WERI-Rb-1 (cell line): Measurements from ENCODE around the gene WDR48.

Experiments
- DNase-seq: peaks from one replicate; pipeline ENCODE4 v3.0.0-alpha.2; 2020
- H3K27ac ChIP-seq: fragments of 250-450 bp; sonication (Bioruptor Pico); 2 replicates; pipeline ENCODE4 v1.5.1; 2020; ENCODE audit warnings: mild to moderate bottlenecking, moderate library complexity
- H3K27me3 ChIP-seq: fragments of 250-450 bp; sonication (Bioruptor Pico); 2 replicates; pipeline ENCODE4 v1.5.1; 2021; ENCODE audit warnings: mild to moderate bottlenecking, low read depth, moderate library complexity; ENCODE audit not compliant: insufficient read depth, severe bottlenecking
- H3K36me3 ChIP-seq: fragments of 250-450 bp; sonication (Bioruptor Pico); 2 replicates; pipeline ENCODE4 v1.5.1; 2020; ENCODE audit warnings: mild to moderate bottlenecking, moderate library complexity
- H3K4me3 ChIP-seq: 2 replicates; pipeline ENCODE4 v1.5.1; 2011; ENCODE audit warnings: low read depth, mild to moderate bottlenecking, control low read depth, low read length
- H3K9me3 ChIP-seq: fragments of 250-450 bp; sonication (Bioruptor Pico); 2 replicates; pipeline ENCODE4 v1.5.1; 2021; ENCODE audit warnings: mild to moderate bottlenecking, moderate library complexity; ENCODE audit not compliant: severe bottlenecking
- TF ChIP-seq, protein P1 (sequence below): IDR thresholded peaks from 2 replicates; pipeline ENCODE4 v1.5.1; 2011; ENCODE audit warnings: low read depth, mild to moderate bottlenecking, control low read depth, inconsistent platforms, low read length

WDR48 gene

DNA sequence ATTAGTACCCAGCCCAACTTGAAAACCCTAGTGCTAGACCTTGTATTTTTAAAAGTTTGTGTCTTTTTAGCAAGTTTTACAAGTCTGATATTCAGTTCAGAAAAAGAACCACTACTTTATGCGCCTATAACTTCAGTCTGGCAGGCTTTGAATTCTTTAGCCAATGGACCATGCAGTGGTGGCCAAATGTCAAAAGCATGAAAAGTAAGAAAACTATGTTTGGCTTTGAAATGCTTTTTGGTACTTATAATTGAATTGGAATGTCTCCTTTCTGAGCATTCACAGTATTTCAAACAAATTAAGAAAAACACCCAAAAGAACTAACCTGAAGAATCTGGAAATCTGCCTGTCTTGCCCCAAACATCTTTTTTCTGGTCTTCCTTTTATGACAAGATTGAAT is 12.8 kb downstream of the WDR48 start:
- H3K9me3 ChIP-seq = no peaks in the 10 kb centered on the region
- H3K36me3 ChIP-seq = peaks cover 27% of the 10 kb centered on the region
- no peak for DNase-seq
- H3K27me3 ChIP-seq = no peaks in the 10 kb centered on the region
- TF ChIP-seq, protein P1, sequence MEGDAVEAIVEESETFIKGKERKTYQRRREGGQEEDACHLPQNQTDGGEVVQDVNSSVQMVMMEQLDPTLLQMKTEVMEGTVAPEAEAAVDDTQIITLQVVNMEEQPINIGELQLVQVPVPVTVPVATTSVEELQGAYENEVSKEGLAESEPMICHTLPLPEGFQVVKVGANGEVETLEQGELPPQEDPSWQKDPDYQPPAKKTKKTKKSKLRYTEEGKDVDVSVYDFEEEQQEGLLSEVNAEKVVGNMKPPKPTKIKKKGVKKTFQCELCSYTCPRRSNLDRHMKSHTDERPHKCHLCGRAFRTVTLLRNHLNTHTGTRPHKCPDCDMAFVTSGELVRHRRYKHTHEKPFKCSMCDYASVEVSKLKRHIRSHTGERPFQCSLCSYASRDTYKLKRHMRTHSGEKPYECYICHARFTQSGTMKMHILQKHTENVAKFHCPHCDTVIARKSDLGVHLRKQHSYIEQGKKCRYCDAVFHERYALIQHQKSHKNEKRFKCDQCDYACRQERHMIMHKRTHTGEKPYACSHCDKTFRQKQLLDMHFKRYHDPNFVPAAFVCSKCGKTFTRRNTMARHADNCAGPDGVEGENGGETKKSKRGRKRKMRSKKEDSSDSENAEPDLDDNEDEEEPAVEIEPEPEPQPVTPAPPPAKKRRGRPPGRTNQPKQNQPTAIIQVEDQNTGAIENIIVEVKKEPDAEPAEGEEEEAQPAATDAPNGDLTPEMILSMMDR = no peak
- no peak overlapping the region for H3K27ac ChIP-seq
- H3K4me3 ChIP-seq = no peak overlapping the region

DNA sequence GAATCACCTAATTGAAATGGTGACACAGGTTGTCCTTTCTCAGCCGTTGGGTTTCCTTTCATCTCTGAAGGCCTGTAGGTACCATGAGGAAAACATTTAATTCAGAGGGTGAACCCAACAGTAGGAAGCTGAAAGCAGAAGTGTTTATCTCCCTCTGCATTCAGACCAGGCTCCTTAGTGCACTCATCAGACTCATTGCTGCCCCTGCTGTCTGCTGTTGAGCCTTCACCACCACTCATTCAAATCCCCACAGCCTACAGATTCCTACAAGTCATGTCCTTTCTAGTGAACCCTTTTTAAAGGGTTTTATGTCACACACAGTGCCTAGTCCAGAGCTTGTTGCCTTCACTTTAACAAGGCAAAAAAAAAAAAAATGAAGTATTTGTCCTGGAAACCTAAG is 13.4 kb downstream of the WDR48 start:
- Histone ChIP-seq H3K27me3 (no peaks in the 10 kb centered on the region), H3K4me3 (no peak overlapping the region), H3K9me3 (no peaks in the 10 kb centered on the region), H3K36me3 (peaks cover 31% of the 10 kb centered on the region), H3K27ac (no peak overlapping the region)
- DNase-seq = peak; percentile 27
- TF ChIP-seq, protein P1 = peak; percentile 66

DNA sequence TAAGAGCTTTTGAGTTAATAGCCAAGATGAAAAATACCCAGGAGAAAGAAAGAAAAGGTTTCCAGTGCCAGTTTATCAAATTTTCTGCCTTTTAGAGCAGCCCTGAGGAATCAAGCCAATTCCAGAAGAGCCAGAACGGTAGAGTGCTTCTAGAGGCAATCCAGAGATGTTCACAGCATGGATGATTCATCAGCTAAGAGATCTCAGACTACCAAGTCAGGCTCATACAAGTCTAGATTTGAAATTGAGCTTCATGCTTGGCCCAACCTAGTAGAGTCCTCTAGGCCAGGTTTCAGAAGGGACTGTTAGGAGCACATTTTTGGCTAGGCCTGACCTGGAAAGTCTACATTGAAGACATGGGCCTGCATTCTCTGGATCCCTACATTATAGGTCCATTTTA is 15.5 kb downstream of the WDR48 start:
- peaks cover 42% of the 10 kb centered on the region for H3K36me3 ChIP-seq
- no peak for DNase-seq
- no peak overlapping the region for H3K27ac ChIP-seq
- TF ChIP-seq, protein P1 = no peak
- no peaks in the 10 kb centered on the region for H3K27me3 ChIP-seq
- H3K9me3 ChIP-seq = no peaks in the 10 kb centered on the region
- no peak overlapping the region for H3K4me3 ChIP-seq

DNA sequence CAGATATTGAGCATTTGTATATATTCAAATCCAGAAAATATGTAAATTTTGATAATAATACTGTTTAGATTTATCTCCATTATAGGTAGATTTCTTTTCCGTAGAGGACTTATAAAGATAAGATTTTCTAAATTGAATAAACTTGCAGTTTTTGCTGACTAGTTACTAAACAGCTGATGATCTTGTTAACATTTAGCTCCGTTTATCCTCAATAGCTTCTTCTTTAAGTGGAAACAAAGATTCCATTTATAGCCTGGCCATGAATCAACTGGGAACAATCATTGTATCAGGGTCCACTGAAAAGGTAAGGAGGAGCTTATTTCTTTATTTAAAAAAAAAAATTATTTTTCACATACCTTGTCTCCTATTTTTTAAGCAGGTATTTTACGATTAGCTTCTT is 16.7 kb downstream of the WDR48 start:
- Histone ChIP-seq H3K36me3 (peaks cover 42% of the 10 kb centered on the region), H3K9me3 (no peaks in the 10 kb centered on the region), H3K4me3 (no peak overlapping the region), H3K27me3 (no peaks in the 10 kb centered on the region), H3K27ac (no peak overlapping the region)
- no peak for DNase-seq
- TF ChIP-seq, protein P1 = no peak

DNA sequence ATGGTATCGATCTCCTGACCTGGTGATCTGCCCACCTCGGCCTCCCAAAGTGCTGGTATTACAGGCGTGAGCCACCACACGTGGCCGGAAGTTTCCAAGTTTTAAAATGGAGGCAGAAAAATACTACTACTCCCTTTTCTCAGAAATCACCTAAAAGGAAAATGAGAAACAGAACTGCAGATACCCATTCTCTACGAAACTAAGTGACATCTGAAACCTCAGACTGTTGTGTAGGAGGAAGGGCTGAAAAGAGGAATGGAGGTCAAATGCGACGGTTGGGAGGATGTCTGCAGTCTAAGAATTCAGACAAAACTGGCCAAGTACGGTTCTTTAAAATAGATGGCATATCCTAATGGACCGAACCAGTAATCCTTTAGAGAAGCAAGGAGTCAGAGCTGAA is 24.1 kb downstream of the WDR48 start:
- Histone ChIP-seq H3K4me3 (no peak overlapping the region), H3K27ac (no peak overlapping the region), H3K36me3 (peaks cover 52% of the 10 kb centered on the region), H3K27me3 (no peaks in the 10 kb centered on the region), H3K9me3 (no peaks in the 10 kb centered on the region)
- DNase-seq = no peak
- TF ChIP-seq, protein P1 = no peak

DNA sequence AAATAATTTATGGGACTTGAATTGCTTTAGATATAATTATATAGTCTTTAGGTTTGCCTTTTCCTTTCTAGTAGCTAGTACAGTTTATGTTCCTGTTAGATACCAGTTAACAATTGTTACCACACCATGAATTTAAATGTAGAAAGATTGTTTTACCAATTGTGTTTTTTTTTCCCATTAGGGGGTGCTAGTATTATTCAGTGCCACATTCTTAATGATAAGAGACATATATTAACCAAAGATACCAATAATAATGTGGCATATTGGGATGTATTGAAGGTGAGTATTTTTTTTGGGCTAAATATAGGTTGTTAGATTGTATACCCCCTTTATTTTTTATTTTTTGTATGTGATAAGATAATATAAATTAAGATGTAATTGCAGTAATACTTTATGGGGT is 27.7 kb downstream of the WDR48 start:
- H3K27me3 ChIP-seq = no peaks in the 10 kb centered on the region

More for the DNA sequence above, 27.7 kb downstream of the WDR48 start:
- TF ChIP-seq, protein P1 = no peak
- H3K27ac ChIP-seq = no peak overlapping the region
- no peak for DNase-seq
- peaks cover 44% of the 10 kb centered on the region for H3K36me3 ChIP-seq
- no peak overlapping the region for H3K4me3 ChIP-seq
- H3K9me3 ChIP-seq = no peaks in the 10 kb centered on the region
